ENCODE results near the gene RER1. TPM values are rescaled to one million over a fixed set of nuclear protein-coding genes. Genes with fewer than 3 reads are reported as not detected.

Gene RER1
- polyA plus RNA-seq, 1 donor from 2014 or later = 58.7 TPM

GRCh38 chr1:2393471-2393877 is 1.8 kb downstream of the RER1 start:
- Histone ChIP-seq H4K20me1 (ENCODE audit: insufficient read depth) (no peaks in the 10 kb centered on the region), H3K9me3 (ENCODE audit: low read length) (no peaks in the 10 kb centered on the region), H2AFZ (ENCODE audit: low read depth, low read length) (no peak overlapping the region), H3K4me3 (ENCODE audit: low read length) (peak overlapping the region; percentile 92), H3K4me2 (ENCODE audit: low read length) (no peak overlapping the region), H3K9me2 (ENCODE audit: insufficient read depth, low read length) (no peaks in the 10 kb centered on the region), H3K27me3 (ENCODE audit: insufficient read depth, low read depth, low read length) (no peaks in the 10 kb centered on the region), H3K79me2 (replicated peaks; ENCODE audit: insufficient read depth, low read length) (peaks cover 34% of the 10 kb centered on the region), H3K9ac (ENCODE audit: low read length) (no peak overlapping the region), H3F3A (ENCODE audit: insufficient read depth, low read length, poor library complexity, severe bottlenecking) (no peaks in the 10 kb centered on the region), H3K27ac (ENCODE audit: low read length) (no peak overlapping the region), H3K36me3 (ENCODE audit: insufficient read depth, low read length) (no peaks in the 10 kb centered on the region)
- no peak for TF ChIP-seq EZH2 (IDR thresholded peaks at IDR 0.05; ENCODE audit: borderline replicate concordance, insufficient read depth, low read length, poor library complexity, severe bottlenecking)
- TF ChIP-seq REST (IDR thresholded peaks at IDR 0.05; ENCODE audit: borderline replicate concordance) = no peak
- no peak for TF ChIP-seq TAF1 (IDR thresholded peaks at IDR 0.05; ENCODE audit: low read depth)
- TF ChIP-seq MXI1 (conservative IDR thresholded peaks at IDR 0.05; ENCODE audit: poor library complexity, severe bottlenecking) = no peak
- TF ChIP-seq CTCF (IDR thresholded peaks at IDR 0.05; ENCODE audit: poor library complexity, severe bottlenecking) = no peak
- no peak for TF ChIP-seq RAD21 (conservative IDR thresholded peaks at IDR 0.05)
- TF ChIP-seq SMC3 (conservative IDR thresholded peaks at IDR 0.05; ENCODE audit: poor library complexity) = no peak
- no peak for TF ChIP-seq POLR2AphosphoS5 (IDR thresholded peaks at IDR 0.05)
- no peak for TF ChIP-seq EP300 (conservative IDR thresholded peaks at IDR 0.05; ENCODE audit: poor library complexity, severe bottlenecking)

GRCh38 chr1:2394220-2394619 is 2.6 kb downstream of the RER1 start:
- Histone ChIP-seq H3K27me3 (ENCODE audit: insufficient read depth, low read depth, low read length) (no peaks in the 10 kb centered on the region), H4K20me1 (ENCODE audit: insufficient read depth) (no peaks in the 10 kb centered on the region)

More at GRCh38 chr1:2394220-2394619, 2.6 kb downstream of the RER1 start:
- Histone ChIP-seq H3K9ac (ENCODE audit: low read length) (no peak overlapping the region), H3K9me2 (ENCODE audit: insufficient read depth, low read length) (no peaks in the 10 kb centered on the region), H3K79me2 (replicated peaks; ENCODE audit: insufficient read depth, low read length) (peaks cover 34% of the 10 kb centered on the region), H3K4me3 (ENCODE audit: low read length) (no peak overlapping the region), H3K4me2 (ENCODE audit: low read length) (no peak overlapping the region), H2AFZ (ENCODE audit: low read depth, low read length) (no peak overlapping the region), H3K36me3 (ENCODE audit: insufficient read depth, low read length) (no peaks in the 10 kb centered on the region), H3F3A (ENCODE audit: insufficient read depth, low read length, poor library complexity, severe bottlenecking) (no peaks in the 10 kb centered on the region), H3K27ac (ENCODE audit: low read length) (no peak overlapping the region), H3K9me3 (ENCODE audit: low read length) (no peaks in the 10 kb centered on the region)
- TF ChIP-seq POLR2AphosphoS5 (IDR thresholded peaks at IDR 0.05) = no peak
- no peak for TF ChIP-seq RAD21 (conservative IDR thresholded peaks at IDR 0.05)
- TF ChIP-seq TAF1 (IDR thresholded peaks at IDR 0.05; ENCODE audit: low read depth) = no peak
- TF ChIP-seq MXI1 (conservative IDR thresholded peaks at IDR 0.05; ENCODE audit: poor library complexity, severe bottlenecking) = no peak
- no peak for TF ChIP-seq EZH2 (IDR thresholded peaks at IDR 0.05; ENCODE audit: borderline replicate concordance, insufficient read depth, low read length, poor library complexity, severe bottlenecking)
- TF ChIP-seq SMC3 (conservative IDR thresholded peaks at IDR 0.05; ENCODE audit: poor library complexity) = no peak
- no peak for TF ChIP-seq REST (IDR thresholded peaks at IDR 0.05; ENCODE audit: borderline replicate concordance)
- TF ChIP-seq CTCF (IDR thresholded peaks at IDR 0.05; ENCODE audit: poor library complexity, severe bottlenecking) = no peak
- TF ChIP-seq EP300 (conservative IDR thresholded peaks at IDR 0.05; ENCODE audit: poor library complexity, severe bottlenecking) = no peak
